HEK293 (cell line): ENCODE measurements around the gene MTFP1.
A peak's percentile ranks its signal among the peaks of the same experiment; 100 is the strongest.

Experiments
- EGR2 ChIP-seq: fragments of 450-650 bp; formaldehyde crosslinking; IDR thresholded peaks from 2 replicates; pipeline ENCODE4 v1.5.1; 2016; ENCODE audit warnings: low read depth, missing biosample characterization, missing genetic modification characterization
- KLF8 ChIP-seq: fragments of 450-650 bp; formaldehyde crosslinking; IDR thresholded peaks from 2 replicates; pipeline ENCODE4 v1.5.1; 2016; ENCODE audit warnings: missing biosample characterization, missing genetic modification characterization
- OVOL3 ChIP-seq: fragments of 450-650 bp; formaldehyde crosslinking; IDR thresholded peaks from 2 replicates; pipeline ENCODE4 v1.5.1; 2016; ENCODE audit warnings: missing biosample characterization, missing genetic modification characterization
- SP2 ChIP-seq: fragments of 450-650 bp; formaldehyde crosslinking; IDR thresholded peaks from 2 replicates; pipeline ENCODE4 v1.5.1; 2016; ENCODE audit warnings: missing biosample characterization, missing genetic modification characterization
- ZBTB21 ChIP-seq: fragments of 450-650 bp; formaldehyde crosslinking; IDR thresholded peaks from 2 replicates; pipeline ENCODE4 v1.5.1; 2017; ENCODE audit warnings: missing biosample characterization, missing genetic modification characterization
- ZFHX2 ChIP-seq: fragments of 450-650 bp; formaldehyde crosslinking; conservative IDR thresholded peaks from 2 replicates; pipeline ENCODE4 v1.5.1; 2016; ENCODE audit warnings: missing biosample characterization, missing genetic modification characterization
- ZNF114 ChIP-seq: fragments of 450-650 bp; formaldehyde crosslinking; IDR thresholded peaks from 2 replicates; pipeline ENCODE4 v1.5.0; 2017; ENCODE audit warnings: missing biosample characterization, missing genetic modification characterization
- ZNF184 ChIP-seq: fragments of 450-650 bp; IDR thresholded peaks from 2 replicates; pipeline ENCODE4 v1.5.1; 2018; ENCODE audit warnings: missing biosample characterization, mild to moderate bottlenecking, missing genetic modification characterization
- ZNF248 ChIP-seq: fragments of 450-650 bp; formaldehyde crosslinking; IDR thresholded peaks from 2 replicates; pipeline ENCODE4 v1.5.1; 2017; ENCODE audit warnings: missing biosample characterization, missing genetic modification characterization
- ZNF37A ChIP-seq: fragments of 450-650 bp; IDR thresholded peaks from 2 replicates; pipeline ENCODE4 v1.5.1; 2018; ENCODE audit warnings: missing biosample characterization, missing genetic modification characterization
- ZNF394 ChIP-seq: fragments of 450-650 bp; formaldehyde crosslinking; IDR thresholded peaks from 2 replicates; pipeline ENCODE4 v1.5.1; 2016; ENCODE audit warnings: missing biosample characterization, missing genetic modification characterization, mild to moderate bottlenecking, moderate library complexity, borderline replicate concordance
- ZNF426 ChIP-seq: fragments of 450-650 bp; formaldehyde crosslinking; IDR thresholded peaks from 2 replicates; pipeline ENCODE4 v1.5.1; 2017; ENCODE audit warnings: missing biosample characterization, missing genetic modification characterization, mild to moderate bottlenecking, inconsistent platforms, moderate library complexity
- ZNF510 ChIP-seq: fragments of 450-650 bp; formaldehyde crosslinking; IDR thresholded peaks from 2 replicates; pipeline ENCODE4 v1.5.1; 2018; ENCODE audit warnings: mild to moderate bottlenecking, missing genetic modification characterization, missing biosample characterization; ENCODE audit not compliant: insufficient replicate concordance
- ZNF514 ChIP-seq: fragments of 450-650 bp; formaldehyde crosslinking; IDR thresholded peaks from 2 replicates; pipeline ENCODE4 v1.5.1; 2016; ENCODE audit warnings: missing biosample characterization, missing genetic modification characterization
- ZNF621 ChIP-seq: fragments of 450-650 bp; formaldehyde crosslinking; IDR thresholded peaks from 2 replicates; pipeline ENCODE4 v1.5.1; 2017; ENCODE audit warnings: missing biosample characterization, missing genetic modification characterization
- ZNF623 ChIP-seq: fragments of 450-650 bp; formaldehyde crosslinking; IDR thresholded peaks from 2 replicates; pipeline ENCODE4 v1.5.1; 2016; ENCODE audit warnings: missing biosample characterization, missing genetic modification characterization
- ZNF629 ChIP-seq: fragments of 450-650 bp; formaldehyde crosslinking; IDR thresholded peaks from 2 replicates; pipeline ENCODE4 v1.5.1; 2017; ENCODE audit warnings: missing biosample characterization, missing genetic modification characterization
- ZNF707 ChIP-seq: fragments of 450-650 bp; formaldehyde crosslinking; IDR thresholded peaks from 2 replicates; pipeline ENCODE4 v1.5.1; 2016; ENCODE audit warnings: missing biosample characterization, missing genetic modification characterization
- ZNF768 ChIP-seq: fragments of 450-650 bp; formaldehyde crosslinking; IDR thresholded peaks from 2 replicates; pipeline ENCODE4 v1.5.1; 2018; ENCODE audit warnings: missing biosample characterization, mild to moderate bottlenecking, missing genetic modification characterization
- ZNF792 ChIP-seq: fragments of 450-650 bp; formaldehyde crosslinking; IDR thresholded peaks from 2 replicates; pipeline ENCODE4 v1.5.1; 2016; ENCODE audit warnings: missing biosample characterization, missing genetic modification characterization
- ZXDB ChIP-seq: fragments of 450-650 bp; formaldehyde crosslinking; IDR thresholded peaks from 2 replicates; pipeline ENCODE4 v1.5.1; 2016; ENCODE audit warnings: missing biosample characterization, missing genetic modification characterization
- TF ChIP-seq, protein P1 (sequence below): fragments of 450-650 bp; formaldehyde crosslinking; IDR thresholded peaks from 2 replicates; pipeline ENCODE4 v1.5.1; 2016; ENCODE audit warnings: missing biosample characterization, missing genetic modification characterization
- TF ChIP-seq, protein P2 (sequence below): fragments of 450-650 bp; formaldehyde crosslinking; IDR thresholded peaks from 2 replicates; pipeline ENCODE4 v1.5.1; 2017; ENCODE audit warnings: missing biosample characterization, missing genetic modification characterization
- TF ChIP-seq, protein P3 (sequence below): fragments of 450-650 bp; formaldehyde crosslinking; IDR thresholded peaks from 2 replicates; pipeline ENCODE4 v1.5.1; 2016; ENCODE audit warnings: missing biosample characterization, missing genetic modification characterization
- TF ChIP-seq, protein P4 (sequence below): fragments of 450-650 bp; formaldehyde crosslinking; IDR thresholded peaks from 2 replicates; pipeline ENCODE4 v1.5.0; 2017; ENCODE audit warnings: missing biosample characterization, missing genetic modification characterization, borderline replicate concordance
- TF ChIP-seq, protein P5 (sequence below): fragments of 450-650 bp; formaldehyde crosslinking; IDR thresholded peaks from 2 replicates; pipeline ENCODE4 v1.5.1; 2017; ENCODE audit warnings: missing biosample characterization, mild to moderate bottlenecking, missing genetic modification characterization, moderate library complexity
- TF ChIP-seq, protein P6 (sequence below): fragments of 450-650 bp; formaldehyde crosslinking; IDR thresholded peaks from 2 replicates; pipeline ENCODE4 v1.5.1; 2016; ENCODE audit warnings: missing biosample characterization, missing genetic modification characterization, low read depth

The MTFP1 gene

DNA sequence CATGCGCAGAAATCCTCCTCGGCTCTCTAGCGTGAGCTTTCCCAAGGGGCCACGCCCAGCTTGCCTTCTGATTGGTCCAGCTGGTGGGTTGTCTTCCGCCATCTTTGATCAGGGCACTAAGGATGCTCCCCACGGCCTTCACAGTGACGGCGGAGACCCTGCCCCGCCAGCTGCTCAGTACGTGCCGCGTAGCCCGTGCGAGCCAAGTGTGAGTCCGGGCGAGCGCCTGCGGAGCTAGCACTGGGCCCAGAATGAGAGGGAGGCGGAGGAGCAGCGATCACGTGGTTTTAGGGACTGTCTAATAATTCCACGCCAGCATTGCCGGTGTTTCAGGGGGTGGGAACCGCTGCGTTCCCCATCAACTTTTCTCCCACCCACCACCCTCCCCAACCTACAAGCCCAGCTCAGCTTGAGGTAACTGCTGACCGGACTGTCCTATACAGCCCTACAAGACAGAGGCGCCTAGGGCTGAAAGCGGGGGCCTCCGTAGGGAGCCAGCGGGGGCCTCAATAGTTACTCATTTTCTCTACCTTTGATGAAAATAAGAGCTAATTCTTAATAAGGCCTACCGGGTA, 1.5 kb upstream of the MTFP1 start (continued):
- TF ChIP-seq, protein P1, sequence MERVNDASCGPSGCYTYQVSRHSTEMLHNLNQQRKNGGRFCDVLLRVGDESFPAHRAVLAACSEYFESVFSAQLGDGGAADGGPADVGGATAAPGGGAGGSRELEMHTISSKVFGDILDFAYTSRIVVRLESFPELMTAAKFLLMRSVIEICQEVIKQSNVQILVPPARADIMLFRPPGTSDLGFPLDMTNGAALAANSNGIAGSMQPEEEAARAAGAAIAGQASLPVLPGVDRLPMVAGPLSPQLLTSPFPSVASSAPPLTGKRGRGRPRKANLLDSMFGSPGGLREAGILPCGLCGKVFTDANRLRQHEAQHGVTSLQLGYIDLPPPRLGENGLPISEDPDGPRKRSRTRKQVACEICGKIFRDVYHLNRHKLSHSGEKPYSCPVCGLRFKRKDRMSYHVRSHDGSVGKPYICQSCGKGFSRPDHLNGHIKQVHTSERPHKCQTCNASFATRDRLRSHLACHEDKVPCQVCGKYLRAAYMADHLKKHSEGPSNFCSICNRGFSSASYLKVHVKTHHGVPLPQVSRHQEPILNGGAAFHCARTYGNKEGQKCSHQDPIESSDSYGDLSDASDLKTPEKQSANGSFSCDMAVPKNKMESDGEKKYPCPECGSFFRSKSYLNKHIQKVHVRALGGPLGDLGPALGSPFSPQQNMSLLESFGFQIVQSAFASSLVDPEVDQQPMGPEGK: peak; percentile 92
- TF ChIP-seq ZXDB (tag by site-specific recombination) (peak; percentile 99), ZNF514 (tag by site-specific recombination) (no peak), ZNF629 (tag by site-specific recombination) (peak; percentile 87), ZNF768 (tag by site-specific recombination) (no peak), EGR2 (peak; percentile 83), ZNF114 (tag by site-specific recombination) (no peak), OVOL3 (tag by site-specific recombination) (peak; percentile 86; the same call in 1 of the 2 replicates), ZNF37A (tag by site-specific recombination) (no peak), ZNF510 (no peak), SP2 (tag by site-specific recombination) (peak; percentile 93), ZFHX2 (tag by site-specific recombination) (peak; percentile 82), KLF8 (tag by site-specific recombination) (peak; percentile 93), ZNF184 (tag by site-specific recombination) (no peak; the same call in 1 of the 2 replicates), ZBTB21 (tag by site-specific recombination) (no peak; the same call in none of the 2 replicates), ZNF426 (tag by site-specific recombination) (no peak), ZNF248 (tag by site-specific recombination) (no peak), ZNF394 (tag by site-specific recombination) (peak; percentile 100), ZNF621 (tag by site-specific recombination) (no peak), ZNF623 (tag by site-specific recombination) (peak; percentile 5; the same call in 1 of the 2 replicates), ZNF792 (no peak), ZNF707 (no peak)
- TF ChIP-seq, protein P2, sequence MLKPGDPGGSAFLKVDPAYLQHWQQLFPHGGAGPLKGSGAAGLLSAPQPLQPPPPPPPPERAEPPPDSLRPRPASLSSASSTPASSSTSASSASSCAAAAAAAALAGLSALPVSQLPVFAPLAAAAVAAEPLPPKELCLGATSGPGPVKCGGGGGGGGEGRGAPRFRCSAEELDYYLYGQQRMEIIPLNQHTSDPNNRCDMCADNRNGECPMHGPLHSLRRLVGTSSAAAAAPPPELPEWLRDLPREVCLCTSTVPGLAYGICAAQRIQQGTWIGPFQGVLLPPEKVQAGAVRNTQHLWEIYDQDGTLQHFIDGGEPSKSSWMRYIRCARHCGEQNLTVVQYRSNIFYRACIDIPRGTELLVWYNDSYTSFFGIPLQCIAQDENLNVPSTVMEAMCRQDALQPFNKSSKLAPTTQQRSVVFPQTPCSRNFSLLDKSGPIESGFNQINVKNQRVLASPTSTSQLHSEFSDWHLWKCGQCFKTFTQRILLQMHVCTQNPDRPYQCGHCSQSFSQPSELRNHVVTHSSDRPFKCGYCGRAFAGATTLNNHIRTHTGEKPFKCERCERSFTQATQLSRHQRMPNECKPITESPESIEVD (tag by site-specific recombination): no peak
- TF ChIP-seq, protein P3, sequence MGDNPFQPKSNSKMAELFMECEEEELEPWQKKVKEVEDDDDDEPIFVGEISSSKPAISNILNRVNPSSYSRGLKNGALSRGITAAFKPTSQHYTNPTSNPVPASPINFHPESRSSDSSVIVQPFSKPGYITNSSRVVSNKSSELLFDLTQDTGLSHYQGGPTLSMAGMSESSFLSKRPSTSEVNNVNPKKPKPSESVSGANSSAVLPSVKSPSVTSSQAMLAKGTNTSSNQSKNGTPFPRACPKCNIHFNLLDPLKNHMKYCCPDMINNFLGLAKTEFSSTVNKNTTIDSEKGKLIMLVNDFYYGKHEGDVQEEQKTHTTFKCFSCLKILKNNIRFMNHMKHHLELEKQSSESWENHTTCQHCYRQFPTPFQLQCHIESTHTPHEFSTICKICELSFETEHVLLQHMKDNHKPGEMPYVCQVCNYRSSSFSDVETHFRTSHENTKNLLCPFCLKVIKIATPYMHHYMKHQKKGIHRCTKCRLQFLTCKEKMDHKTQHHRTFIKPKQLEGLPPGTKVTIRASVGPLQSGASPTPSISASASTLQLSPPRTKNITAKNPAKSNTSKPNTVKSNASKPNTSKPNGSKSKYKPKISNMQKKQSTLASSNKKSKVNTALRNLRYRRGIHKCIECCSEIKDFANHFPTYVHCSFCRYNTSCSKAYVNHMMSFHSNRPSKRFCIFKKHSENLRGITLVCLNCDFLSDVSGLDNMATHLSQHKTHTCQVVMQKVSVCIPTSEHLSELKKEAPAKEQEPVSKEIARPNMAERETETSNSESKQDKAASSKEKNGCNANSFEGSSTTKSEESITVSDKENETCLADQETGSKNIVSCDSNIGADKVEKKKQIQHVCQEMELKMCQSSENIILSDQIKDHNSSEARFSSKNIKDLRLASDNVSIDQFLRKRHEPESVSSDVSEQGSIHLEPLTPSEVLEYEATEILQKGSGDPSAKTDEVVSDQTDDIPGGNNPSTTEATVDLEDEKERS (tag by site-specific recombination): no peak
- TF ChIP-seq, protein P4, sequence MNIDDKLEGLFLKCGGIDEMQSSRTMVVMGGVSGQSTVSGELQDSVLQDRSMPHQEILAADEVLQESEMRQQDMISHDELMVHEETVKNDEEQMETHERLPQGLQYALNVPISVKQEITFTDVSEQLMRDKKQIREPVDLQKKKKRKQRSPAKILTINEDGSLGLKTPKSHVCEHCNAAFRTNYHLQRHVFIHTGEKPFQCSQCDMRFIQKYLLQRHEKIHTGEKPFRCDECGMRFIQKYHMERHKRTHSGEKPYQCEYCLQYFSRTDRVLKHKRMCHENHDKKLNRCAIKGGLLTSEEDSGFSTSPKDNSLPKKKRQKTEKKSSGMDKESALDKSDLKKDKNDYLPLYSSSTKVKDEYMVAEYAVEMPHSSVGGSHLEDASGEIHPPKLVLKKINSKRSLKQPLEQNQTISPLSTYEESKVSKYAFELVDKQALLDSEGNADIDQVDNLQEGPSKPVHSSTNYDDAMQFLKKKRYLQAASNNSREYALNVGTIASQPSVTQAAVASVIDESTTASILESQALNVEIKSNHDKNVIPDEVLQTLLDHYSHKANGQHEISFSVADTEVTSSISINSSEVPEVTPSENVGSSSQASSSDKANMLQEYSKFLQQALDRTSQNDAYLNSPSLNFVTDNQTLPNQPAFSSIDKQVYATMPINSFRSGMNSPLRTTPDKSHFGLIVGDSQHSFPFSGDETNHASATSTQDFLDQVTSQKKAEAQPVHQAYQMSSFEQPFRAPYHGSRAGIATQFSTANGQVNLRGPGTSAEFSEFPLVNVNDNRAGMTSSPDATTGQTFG (tag by site-specific recombination): no peak
- TF ChIP-seq, protein P5, sequence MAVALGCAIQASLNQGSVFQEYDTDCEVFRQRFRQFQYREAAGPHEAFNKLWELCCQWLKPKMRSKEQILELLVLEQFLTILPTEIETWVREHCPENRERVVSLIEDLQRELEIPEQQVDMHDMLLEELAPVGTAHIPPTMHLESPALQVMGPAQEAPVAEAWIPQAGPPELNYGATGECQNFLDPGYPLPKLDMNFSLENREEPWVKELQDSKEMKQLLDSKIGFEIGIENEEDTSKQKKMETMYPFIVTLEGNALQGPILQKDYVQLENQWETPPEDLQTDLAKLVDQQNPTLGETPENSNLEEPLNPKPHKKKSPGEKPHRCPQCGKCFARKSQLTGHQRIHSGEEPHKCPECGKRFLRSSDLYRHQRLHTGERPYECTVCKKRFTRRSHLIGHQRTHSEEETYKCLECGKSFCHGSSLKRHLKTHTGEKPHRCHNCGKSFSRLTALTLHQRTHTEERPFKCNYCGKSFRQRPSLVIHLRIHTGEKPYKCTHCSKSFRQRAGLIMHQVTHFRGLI: peak; percentile 58; the same call in 1 of the 2 replicates
- TF ChIP-seq, protein P6, sequence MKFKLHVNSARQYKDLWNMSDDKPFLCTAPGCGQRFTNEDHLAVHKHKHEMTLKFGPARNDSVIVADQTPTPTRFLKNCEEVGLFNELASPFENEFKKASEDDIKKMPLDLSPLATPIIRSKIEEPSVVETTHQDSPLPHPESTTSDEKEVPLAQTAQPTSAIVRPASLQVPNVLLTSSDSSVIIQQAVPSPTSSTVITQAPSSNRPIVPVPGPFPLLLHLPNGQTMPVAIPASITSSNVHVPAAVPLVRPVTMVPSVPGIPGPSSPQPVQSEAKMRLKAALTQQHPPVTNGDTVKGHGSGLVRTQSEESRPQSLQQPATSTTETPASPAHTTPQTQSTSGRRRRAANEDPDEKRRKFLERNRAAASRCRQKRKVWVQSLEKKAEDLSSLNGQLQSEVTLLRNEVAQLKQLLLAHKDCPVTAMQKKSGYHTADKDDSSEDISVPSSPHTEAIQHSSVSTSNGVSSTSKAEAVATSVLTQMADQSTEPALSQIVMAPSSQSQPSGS (tag by site-specific recombination): no peak
